ENCODE data around the gene GCLM. TPM values are rescaled to one million over a fixed set of nuclear protein-coding genes. Genes with fewer than 3 reads are reported as not detected.

Gene GCLM
- total RNA-seq, 1 experiment from 2014 or later: 20.9 TPM

DNA sequence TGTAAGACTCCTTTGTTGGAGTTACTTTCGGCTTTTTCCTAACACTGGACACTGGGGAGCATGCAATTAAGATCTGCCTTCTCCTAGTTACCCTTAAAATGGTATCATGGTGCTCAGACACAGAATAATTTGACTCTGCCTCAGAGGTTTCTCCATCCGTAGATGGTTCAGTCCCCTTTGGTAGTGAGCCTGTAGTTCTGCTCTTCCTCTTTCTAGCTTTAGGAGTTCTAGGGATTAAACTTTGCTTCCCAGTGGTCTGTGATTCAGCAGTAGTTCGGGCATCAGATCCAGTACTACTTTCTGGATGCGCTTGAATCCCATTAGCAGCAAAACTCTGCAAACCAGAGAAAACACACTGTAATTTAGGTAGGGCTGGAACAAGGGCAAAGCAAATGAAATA, 31.7 kb downstream of the GCLM start:
- Mint-ChIP-seq H3K36me3 (ENCODE audit: insufficient read depth, unreplicated experiment) (peaks cover 60% of the 10 kb centered on the region), H3K9me3 (ENCODE audit: low read depth, unreplicated experiment) (no peaks in the 10 kb centered on the region), H3K4me3 (ENCODE audit: low read depth, unreplicated experiment) (peak overlapping the region; percentile 74), H3K27ac (ENCODE audit: unreplicated experiment) (peak overlapping the region; percentile 78), H3K27me3 (ENCODE audit: unreplicated experiment) (no peaks in the 10 kb centered on the region), H3K4me1 (ENCODE audit: low read depth, unreplicated experiment) (peaks cover 47% of the 10 kb centered on the region)
- intact Hi-C loops (cut with micrococcal nuclease; ENCODE audit: unreplicated experiment): no loop called here
- no TSS peak for BruUV-seq (replicated peaks)
- TF ChIP-seq, protein P1, sequence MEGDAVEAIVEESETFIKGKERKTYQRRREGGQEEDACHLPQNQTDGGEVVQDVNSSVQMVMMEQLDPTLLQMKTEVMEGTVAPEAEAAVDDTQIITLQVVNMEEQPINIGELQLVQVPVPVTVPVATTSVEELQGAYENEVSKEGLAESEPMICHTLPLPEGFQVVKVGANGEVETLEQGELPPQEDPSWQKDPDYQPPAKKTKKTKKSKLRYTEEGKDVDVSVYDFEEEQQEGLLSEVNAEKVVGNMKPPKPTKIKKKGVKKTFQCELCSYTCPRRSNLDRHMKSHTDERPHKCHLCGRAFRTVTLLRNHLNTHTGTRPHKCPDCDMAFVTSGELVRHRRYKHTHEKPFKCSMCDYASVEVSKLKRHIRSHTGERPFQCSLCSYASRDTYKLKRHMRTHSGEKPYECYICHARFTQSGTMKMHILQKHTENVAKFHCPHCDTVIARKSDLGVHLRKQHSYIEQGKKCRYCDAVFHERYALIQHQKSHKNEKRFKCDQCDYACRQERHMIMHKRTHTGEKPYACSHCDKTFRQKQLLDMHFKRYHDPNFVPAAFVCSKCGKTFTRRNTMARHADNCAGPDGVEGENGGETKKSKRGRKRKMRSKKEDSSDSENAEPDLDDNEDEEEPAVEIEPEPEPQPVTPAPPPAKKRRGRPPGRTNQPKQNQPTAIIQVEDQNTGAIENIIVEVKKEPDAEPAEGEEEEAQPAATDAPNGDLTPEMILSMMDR (IDR thresholded peaks at IDR 0.05; ENCODE audit: unreplicated experiment): no peak
- CTCF ChIA-PET: no interaction called here
- DNase-seq: no peak

DNA sequence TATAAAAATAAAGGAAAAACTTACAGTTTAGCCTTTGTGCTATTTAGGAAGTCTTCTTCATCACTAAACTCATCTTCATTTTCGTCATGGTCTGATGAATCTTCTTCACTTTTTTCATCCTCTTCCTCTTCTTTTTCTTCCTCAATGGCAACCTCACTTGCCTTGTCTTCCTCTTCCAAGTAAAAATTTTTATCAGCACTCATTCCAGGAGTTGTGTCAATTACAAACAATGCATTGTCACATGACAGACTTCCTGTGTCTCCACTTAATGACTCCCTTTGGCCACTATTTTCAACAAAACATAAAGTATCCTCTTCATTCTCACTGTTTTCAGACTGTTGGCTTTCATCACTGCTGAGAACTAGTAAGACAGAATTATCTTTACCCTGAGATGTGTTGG, 33.0 kb downstream of the GCLM start:
- H3K36me3 Mint-ChIP-seq (ENCODE audit: insufficient read depth, unreplicated experiment): peaks cover 73% of the 10 kb centered on the region

DNA sequence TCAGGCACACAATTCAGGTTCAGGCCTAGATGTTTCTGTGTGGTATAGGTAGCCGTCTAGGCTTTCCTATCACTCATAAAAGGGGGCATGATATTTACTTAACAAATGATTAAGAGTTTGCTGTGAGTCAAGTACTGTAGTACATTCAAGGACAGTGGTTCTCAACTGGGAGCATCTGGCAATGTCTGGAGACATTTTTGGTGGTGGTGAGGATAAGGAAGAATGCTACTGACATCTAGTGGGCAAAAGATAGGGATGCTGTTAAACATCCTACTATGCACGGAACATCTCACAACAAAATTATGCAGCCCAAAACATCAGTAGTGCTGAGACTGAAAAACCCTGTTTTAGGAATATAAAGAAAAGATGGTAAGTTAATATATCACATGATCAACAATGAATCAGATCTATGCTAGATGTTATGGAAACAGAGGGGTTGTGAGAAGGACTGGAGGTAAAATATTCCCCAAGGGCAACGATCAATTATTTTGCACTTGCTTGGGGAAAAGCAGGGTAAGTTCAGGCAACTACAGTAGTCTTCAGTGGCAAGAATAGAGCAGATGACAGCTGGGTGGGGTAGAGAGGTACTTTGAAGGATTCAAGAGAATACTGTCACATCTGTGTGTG, 35.1 kb downstream of the GCLM start:
- Mint-ChIP-seq H3K9me3 (ENCODE audit: low read depth, unreplicated experiment) (no peaks in the 10 kb centered on the region), H3K4me3 (ENCODE audit: low read depth, unreplicated experiment) (no peak overlapping the region), H3K27me3 (ENCODE audit: unreplicated experiment) (no peaks in the 10 kb centered on the region), H3K27ac (ENCODE audit: unreplicated experiment) (no peak overlapping the region), H3K36me3 (ENCODE audit: insufficient read depth, unreplicated experiment) (peaks cover 81% of the 10 kb centered on the region), H3K4me1 (ENCODE audit: low read depth, unreplicated experiment) (peaks cover 39% of the 10 kb centered on the region)
- no TSS peak for BruUV-seq (replicated peaks)
- CTCF ChIA-PET: no interaction called here
- TF ChIP-seq, protein P1 (IDR thresholded peaks at IDR 0.05; ENCODE audit: unreplicated experiment): peak; percentile 46
- DNase-seq: no peak
- intact Hi-C loops (cut with micrococcal nuclease; ENCODE audit: unreplicated experiment): no loop called here

More for the DNA sequence above, 33.0 kb downstream of the GCLM start:
- intact Hi-C loops (cut with micrococcal nuclease; ENCODE audit: unreplicated experiment): no loop called here
- H3K9me3 Mint-ChIP-seq (ENCODE audit: low read depth, unreplicated experiment): no peaks in the 10 kb centered on the region
- TF ChIP-seq, protein P1 (IDR thresholded peaks at IDR 0.05; ENCODE audit: unreplicated experiment): no peak
- DNase-seq: no peak
- peaks cover 47% of the 10 kb centered on the region for H3K4me1 Mint-ChIP-seq (ENCODE audit: low read depth, unreplicated experiment)
- H3K27me3 Mint-ChIP-seq (ENCODE audit: unreplicated experiment): no peaks in the 10 kb centered on the region
- peak overlapping the region; percentile 74 for H3K4me3 Mint-ChIP-seq (ENCODE audit: low read depth, unreplicated experiment)
- peak overlapping the region; percentile 20 for H3K27ac Mint-ChIP-seq (ENCODE audit: unreplicated experiment)
- CTCF ChIA-PET: no interaction called here
- no TSS peak for BruUV-seq (replicated peaks)

DNA sequence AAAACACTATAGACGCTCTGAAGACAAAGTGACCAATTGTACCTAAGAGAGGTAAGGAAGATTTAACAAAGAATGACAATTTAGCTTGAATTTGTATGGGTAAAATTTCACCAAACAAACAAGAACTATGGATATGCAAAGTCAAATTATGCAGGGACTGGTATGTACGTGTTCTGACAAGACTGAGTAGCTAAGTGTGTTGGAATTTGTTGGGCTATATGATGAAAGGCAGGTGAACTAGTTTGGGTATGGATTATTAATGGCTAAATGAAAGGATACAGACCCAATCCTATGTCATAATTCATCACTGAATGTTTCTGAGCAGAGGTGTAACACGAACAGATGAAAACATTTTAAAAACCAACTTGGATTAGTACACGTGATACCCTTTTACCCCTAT, 37.9 kb downstream of the GCLM start:
- DNase-seq: no peak
- TF ChIP-seq, protein P1 (IDR thresholded peaks at IDR 0.05; ENCODE audit: unreplicated experiment): no peak
- no peak overlapping the region for H3K4me3 Mint-ChIP-seq (ENCODE audit: low read depth, unreplicated experiment)
- CTCF ChIA-PET: no interaction called here
- H3K36me3 Mint-ChIP-seq (ENCODE audit: insufficient read depth, unreplicated experiment): peaks cover 62% of the 10 kb centered on the region
- intact Hi-C loops (cut with micrococcal nuclease; ENCODE audit: unreplicated experiment): no loop called here
- no peaks in the 10 kb centered on the region for H3K9me3 Mint-ChIP-seq (ENCODE audit: low read depth, unreplicated experiment)
- no TSS peak for BruUV-seq (replicated peaks)
- no peaks in the 10 kb centered on the region for H3K27me3 Mint-ChIP-seq (ENCODE audit: unreplicated experiment)
- no peak overlapping the region for H3K27ac Mint-ChIP-seq (ENCODE audit: unreplicated experiment)
- peaks cover 21% of the 10 kb centered on the region for H3K4me1 Mint-ChIP-seq (ENCODE audit: low read depth, unreplicated experiment)
